Measurements from ENCODE around the gene TMEM201.

Gene TMEM201

DNA sequence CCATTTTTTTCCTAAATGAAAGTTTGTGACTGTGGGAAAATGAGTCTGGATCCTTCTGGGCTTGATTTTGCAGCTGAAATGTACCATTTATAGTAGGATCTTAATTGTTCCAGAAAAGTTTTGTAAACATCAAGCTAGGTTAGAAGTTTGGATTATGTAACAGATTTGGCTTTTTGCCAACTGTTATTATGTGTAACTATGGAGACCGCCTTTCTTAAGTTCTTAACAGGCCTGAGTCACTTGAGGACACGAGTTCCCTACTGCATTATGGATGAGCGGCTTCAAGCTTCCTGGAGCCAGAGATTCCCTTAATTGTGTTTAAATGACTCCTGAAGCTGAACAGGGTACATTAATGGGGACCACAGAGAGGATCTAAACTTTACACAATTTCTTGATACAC is 27.3 kb upstream of the TMEM201 start (continued):
- TF ChIP-seq, protein P1, sequence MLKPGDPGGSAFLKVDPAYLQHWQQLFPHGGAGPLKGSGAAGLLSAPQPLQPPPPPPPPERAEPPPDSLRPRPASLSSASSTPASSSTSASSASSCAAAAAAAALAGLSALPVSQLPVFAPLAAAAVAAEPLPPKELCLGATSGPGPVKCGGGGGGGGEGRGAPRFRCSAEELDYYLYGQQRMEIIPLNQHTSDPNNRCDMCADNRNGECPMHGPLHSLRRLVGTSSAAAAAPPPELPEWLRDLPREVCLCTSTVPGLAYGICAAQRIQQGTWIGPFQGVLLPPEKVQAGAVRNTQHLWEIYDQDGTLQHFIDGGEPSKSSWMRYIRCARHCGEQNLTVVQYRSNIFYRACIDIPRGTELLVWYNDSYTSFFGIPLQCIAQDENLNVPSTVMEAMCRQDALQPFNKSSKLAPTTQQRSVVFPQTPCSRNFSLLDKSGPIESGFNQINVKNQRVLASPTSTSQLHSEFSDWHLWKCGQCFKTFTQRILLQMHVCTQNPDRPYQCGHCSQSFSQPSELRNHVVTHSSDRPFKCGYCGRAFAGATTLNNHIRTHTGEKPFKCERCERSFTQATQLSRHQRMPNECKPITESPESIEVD (tag by site-specific recombination; IDR thresholded peaks at IDR 0.05) = peak; percentile 71; the same call in 1 of the 2 replicates
- TF ChIP-seq ZNF837 (tag by site-specific recombination; IDR thresholded peaks at IDR 0.05) (no peak), ZNF157 (tag by site-specific recombination; IDR thresholded peaks at IDR 0.05) (no peak), OSR2 (tag by site-specific recombination; IDR thresholded peaks at IDR 0.05) (peak; percentile 53; the same call in 1 of the 2 replicates), ZNF184 (tag by site-specific recombination; IDR thresholded peaks at IDR 0.05) (peak; percentile 90), SP3 (tag by site-specific recombination; IDR thresholded peaks at IDR 0.05) (no peak), ZNF548 (tag by site-specific recombination; IDR thresholded peaks at IDR 0.05) (no peak), KLF9 (tag by site-specific recombination; IDR thresholded peaks at IDR 0.05; ENCODE audit: low read depth) (no peak), ZBTB48 (tag by site-specific recombination; IDR thresholded peaks at IDR 0.05) (0 out of 2 replicates have a peak, but pooled peaks have one; percentile 43), KLF8 (tag by site-specific recombination; IDR thresholded peaks at IDR 0.05) (peak; percentile 38; the same call in 1 of the 2 replicates), ZNF335 (tag by site-specific recombination; conservative IDR thresholded peaks at IDR 0.05) (no peak), KLF10 (tag by site-specific recombination; IDR thresholded peaks at IDR 0.05) (peak; percentile 84), ZNF169 (tag by site-specific recombination; IDR thresholded peaks at IDR 0.05) (no peak), MYNN (tag by site-specific recombination; IDR thresholded peaks at IDR 0.05; ENCODE audit: borderline replicate concordance) (no peak), ZNF561 (tag by site-specific recombination; IDR thresholded peaks at IDR 0.05; ENCODE audit: borderline replicate concordance) (peak; percentile 62; the same call in 1 of the 2 replicates), SP7 (tag by site-specific recombination; IDR thresholded peaks at IDR 0.05) (no peak), ZNF843 (tag by site-specific recombination; IDR thresholded peaks at IDR 0.05) (no peak), ZBTB8A (tag by site-specific recombination; IDR thresholded peaks at IDR 0.05) (0 out of 2 replicates have a peak, but pooled peaks have one; percentile 21), TCF7L2 (IDR thresholded peaks at IDR 0.05; ENCODE audit: borderline replicate concordance, low read depth, low read length) (peak; percentile 2; the same call in 1 of the 2 replicates)
- TF ChIP-seq, protein P2, sequence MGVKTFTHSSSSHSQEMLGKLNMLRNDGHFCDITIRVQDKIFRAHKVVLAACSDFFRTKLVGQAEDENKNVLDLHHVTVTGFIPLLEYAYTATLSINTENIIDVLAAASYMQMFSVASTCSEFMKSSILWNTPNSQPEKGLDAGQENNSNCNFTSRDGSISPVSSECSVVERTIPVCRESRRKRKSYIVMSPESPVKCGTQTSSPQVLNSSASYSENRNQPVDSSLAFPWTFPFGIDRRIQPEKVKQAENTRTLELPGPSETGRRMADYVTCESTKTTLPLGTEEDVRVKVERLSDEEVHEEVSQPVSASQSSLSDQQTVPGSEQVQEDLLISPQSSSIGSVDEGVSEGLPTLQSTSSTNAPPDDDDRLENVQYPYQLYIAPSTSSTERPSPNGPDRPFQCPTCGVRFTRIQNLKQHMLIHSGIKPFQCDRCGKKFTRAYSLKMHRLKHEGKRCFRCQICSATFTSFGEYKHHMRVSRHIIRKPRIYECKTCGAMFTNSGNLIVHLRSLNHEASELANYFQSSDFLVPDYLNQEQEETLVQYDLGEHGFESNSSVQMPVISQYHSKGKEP (tag by site-specific recombination; IDR thresholded peaks at IDR 0.05) = peak; percentile 87
- TF ChIP-seq, protein P3, sequence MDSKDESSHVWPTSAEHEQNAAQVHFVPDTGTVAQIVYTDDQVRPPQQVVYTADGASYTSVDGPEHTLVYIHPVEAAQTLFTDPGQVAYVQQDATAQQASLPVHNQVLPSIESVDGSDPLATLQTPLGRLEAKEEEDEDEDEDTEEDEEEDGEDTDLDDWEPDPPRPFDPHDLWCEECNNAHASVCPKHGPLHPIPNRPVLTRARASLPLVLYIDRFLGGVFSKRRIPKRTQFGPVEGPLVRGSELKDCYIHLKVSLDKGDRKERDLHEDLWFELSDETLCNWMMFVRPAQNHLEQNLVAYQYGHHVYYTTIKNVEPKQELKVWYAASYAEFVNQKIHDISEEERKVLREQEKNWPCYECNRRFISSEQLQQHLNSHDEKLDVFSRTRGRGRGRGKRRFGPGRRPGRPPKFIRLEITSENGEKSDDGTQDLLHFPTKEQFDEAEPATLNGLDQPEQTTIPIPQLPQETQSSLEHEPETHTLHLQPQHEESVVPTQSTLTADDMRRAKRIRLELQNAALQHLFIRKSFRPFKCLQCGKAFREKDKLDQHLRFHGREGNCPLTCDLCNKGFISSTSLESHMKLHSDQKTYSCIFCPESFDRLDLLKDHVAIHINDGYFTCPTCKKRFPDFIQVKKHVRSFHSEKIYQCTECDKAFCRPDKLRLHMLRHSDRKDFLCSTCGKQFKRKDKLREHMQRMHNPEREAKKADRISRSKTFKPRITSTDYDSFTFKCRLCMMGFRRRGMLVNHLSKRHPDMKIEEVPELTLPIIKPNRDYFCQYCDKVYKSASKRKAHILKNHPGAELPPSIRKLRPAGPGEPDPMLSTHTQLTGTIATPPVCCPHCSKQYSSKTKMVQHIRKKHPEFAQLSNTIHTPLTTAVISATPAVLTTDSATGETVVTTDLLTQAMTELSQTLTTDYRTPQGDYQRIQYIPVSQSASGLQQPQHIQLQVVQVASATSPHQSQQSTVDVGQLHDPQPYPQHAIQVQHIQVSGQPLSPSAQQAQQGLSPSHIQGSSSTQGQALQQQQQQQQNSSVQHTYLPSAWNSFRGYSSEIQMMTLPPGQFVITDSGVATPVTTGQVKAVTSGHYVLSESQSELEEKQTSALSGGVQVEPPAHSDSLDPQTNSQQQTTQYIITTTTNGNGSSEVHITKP (tag by site-specific recombination; IDR thresholded peaks at IDR 0.05) = no peak; the same call in 1 of the 2 replicates
- TF ChIP-seq, protein P4, sequence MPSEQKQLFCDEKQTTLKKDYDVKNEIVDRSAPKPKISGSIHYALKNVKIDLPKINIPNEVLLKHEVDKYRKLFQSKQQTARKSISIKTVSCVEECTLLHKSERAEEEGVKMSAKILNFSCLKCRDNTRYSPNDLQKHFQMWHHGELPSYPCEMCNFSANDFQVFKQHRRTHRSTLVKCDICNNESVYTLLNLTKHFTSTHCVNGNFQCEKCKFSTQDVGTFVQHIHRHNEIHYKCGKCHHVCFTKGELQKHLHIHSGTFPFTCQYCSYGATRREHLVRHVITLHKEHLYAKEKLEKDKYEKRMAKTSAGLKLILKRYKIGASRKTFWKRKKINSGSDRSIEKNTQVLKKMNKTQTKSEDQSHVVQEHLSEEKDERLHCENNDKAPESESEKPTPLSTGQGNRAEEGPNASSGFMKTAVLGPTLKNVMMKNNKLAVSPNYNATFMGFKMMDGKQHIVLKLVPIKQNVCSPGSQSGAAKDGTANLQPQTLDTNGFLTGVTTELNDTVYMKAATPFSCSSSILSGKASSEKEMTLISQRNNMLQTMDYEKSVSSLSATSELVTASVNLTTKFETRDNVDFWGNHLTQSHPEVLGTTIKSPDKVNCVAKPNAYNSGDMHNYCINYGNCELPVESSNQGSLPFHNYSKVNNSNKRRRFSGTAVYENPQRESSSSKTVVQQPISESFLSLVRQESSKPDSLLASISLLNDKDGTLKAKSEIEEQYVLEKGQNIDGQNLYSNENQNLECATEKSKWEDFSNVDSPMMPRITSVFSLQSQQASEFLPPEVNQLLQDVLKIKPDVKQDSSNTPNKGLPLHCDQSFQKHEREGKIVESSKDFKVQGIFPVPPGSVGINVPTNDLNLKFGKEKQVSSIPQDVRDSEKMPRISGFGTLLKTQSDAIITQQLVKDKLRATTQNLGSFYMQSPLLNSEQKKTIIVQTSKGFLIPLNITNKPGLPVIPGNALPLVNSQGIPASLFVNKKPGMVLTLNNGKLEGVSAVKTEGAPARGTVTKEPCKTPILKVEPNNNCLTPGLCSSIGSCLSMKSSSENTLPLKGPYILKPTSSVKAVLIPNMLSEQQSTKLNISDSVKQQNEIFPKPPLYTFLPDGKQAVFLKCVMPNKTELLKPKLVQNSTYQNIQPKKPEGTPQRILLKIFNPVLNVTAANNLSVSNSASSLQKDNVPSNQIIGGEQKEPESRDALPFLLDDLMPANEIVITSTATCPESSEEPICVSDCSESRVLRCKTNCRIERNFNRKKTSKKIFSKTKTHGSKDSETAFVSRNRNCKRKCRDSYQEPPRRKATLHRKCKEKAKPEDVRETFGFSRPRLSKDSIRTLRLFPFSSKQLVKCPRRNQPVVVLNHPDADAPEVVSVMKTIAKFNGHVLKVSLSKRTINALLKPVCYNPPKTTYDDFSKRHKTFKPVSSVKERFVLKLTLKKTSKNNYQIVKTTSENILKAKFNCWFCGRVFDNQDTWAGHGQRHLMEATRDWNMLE (tag by site-specific recombination; conservative IDR thresholded peaks at IDR 0.05; ENCODE audit: low read depth) = no peak; the same call in 1 of the 2 replicates
- TF ChIP-seq, protein P5, sequence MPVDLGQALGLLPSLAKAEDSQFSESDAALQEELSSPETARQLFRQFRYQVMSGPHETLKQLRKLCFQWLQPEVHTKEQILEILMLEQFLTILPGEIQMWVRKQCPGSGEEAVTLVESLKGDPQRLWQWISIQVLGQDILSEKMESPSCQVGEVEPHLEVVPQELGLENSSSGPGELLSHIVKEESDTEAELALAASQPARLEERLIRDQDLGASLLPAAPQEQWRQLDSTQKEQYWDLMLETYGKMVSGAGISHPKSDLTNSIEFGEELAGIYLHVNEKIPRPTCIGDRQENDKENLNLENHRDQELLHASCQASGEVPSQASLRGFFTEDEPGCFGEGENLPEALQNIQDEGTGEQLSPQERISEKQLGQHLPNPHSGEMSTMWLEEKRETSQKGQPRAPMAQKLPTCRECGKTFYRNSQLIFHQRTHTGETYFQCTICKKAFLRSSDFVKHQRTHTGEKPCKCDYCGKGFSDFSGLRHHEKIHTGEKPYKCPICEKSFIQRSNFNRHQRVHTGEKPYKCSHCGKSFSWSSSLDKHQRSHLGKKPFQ (tag by site-specific recombination; IDR thresholded peaks at IDR 0.05) = no peak
- TF ChIP-seq, protein P6, sequence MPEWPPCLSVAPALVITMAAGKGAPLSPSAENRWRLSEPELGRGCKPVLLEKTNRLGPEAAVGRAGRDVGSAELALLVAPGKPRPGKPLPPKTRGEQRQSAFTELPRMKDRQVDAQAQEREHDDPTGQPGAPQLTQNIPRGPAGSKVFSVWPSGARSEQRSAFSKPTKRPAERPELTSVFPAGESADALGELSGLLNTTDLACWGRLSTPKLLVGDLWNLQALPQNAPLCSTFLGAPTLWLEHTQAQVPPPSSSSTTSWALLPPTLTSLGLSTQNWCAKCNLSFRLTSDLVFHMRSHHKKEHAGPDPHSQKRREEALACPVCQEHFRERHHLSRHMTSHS (tag by site-specific recombination; IDR thresholded peaks at IDR 0.05) = no peak
- TF ChIP-seq, protein P7, sequence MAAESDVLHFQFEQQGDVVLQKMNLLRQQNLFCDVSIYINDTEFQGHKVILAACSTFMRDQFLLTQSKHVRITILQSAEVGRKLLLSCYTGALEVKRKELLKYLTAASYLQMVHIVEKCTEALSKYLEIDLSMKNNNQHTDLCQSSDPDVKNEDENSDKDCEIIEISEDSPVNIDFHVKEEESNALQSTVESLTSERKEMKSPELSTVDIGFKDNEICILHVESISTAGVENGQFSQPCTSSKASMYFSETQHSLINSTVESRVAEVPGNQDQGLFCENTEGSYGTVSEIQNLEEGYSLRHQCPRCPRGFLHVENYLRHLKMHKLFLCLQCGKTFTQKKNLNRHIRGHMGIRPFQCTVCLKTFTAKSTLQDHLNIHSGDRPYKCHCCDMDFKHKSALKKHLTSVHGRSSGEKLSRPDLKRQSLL (tag by site-specific recombination; IDR thresholded peaks at IDR 0.05) = 0 out of 2 replicates have a peak, but pooled peaks have one; percentile 31
